Measurements from ENCODE around the gene MAP3K14.

MAP3K14 gene

GRCh38 chr17:45218895-45219661 lies 97.7 kb downstream of the MAP3K14 start:
- TF ChIP-seq TAF1 (IDR thresholded peaks at IDR 0.05; ENCODE audit: borderline replicate concordance, insufficient read depth, low read length) (no peak), POLR2AphosphoS5 (IDR thresholded peaks at IDR 0.05; ENCODE audit: low read depth, low read length) (no peak), SIN3A (IDR thresholded peaks at IDR 0.05; ENCODE audit: borderline replicate concordance, insufficient read depth, low read length) (no peak), FOXP2 (optimal IDR thresholded peaks at IDR 0.05; ENCODE audit: borderline replicate concordance, extremely low read depth, extremely low read length, insufficient read depth) (no peak), REST (IDR thresholded peaks at IDR 0.05; ENCODE audit: insufficient read depth in 1 of 2, low read depth in 2 of 2, low read length in 2 of 2) (no peak)

All from PFSK-1 (cell line).